Lung microvascular endothelial cell (primary cell): Measurements from ENCODE around the gene AKR7A3. TPM values are rescaled to one million over a fixed set of nuclear protein-coding genes. Genes with fewer than 3 reads are reported as not detected.
"Not testable (repeated sequence)": the region's sequence is repeated elsewhere in the genome, so short reads cannot be mapped to it uniquely, and the experiment has no call there.

Source experiments
- DNase-seq, 2 donors: peaks; one replicate each; pipeline versions ENCODE4 v3.0.0 to v3.0.0-alpha.2; 2010; ENCODE audit warnings: low read depth in 2 of 2
- total RNA-seq: library from RNA; depleted of rRNA; stranded (reverse); fragments of >200 nt; gene quantifications from 2 replicates; pipeline ENCODE4 v1.2.1, GENCODE V29; 2014

AKR7A3 gene
- total RNA-seq, 1 donor from 2014 or later = under 0.01 TPM

DNA sequence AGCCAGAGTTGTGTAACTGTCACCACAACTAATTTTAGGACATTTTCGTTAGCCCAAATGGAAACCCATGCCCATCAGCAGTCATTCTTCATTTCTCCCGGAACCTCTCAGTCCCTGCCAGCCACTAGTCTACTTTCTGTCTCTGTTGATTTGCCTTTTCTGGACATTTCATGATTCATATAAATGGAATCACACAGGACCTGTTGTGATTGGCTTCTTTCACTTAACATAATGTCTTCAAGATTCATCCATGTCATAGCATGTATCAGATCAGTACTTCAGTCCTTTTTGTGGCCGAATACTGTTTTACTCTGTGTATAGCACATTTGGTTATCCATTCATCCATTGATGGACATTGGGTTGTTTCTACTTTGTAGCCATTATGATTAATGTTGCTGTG, 30.6 kb upstream of the AKR7A3 start:
- no peak for DNase-seq

GRCh38 chr1:19317126-19317910, 28.7 kb upstream of the AKR7A3 start:
- no peak for DNase-seq

GRCh38 chr1:19315378-19316198, 27.0 kb upstream of the AKR7A3 start:
- peak; percentile 53 to 70 for DNase-seq

GRCh38 chr1:19313961-19314882, 25.7 kb upstream of the AKR7A3 start:
- no peak for DNase-seq

GRCh38 chr1:19313636-19313959, 25.0 kb upstream of the AKR7A3 start:
- no peak for DNase-seq

- no peak for DNase-seq
Observed at GRCh38 chr1:19312782-19313635, 24.4 kb upstream of the AKR7A3 start.

DNA sequence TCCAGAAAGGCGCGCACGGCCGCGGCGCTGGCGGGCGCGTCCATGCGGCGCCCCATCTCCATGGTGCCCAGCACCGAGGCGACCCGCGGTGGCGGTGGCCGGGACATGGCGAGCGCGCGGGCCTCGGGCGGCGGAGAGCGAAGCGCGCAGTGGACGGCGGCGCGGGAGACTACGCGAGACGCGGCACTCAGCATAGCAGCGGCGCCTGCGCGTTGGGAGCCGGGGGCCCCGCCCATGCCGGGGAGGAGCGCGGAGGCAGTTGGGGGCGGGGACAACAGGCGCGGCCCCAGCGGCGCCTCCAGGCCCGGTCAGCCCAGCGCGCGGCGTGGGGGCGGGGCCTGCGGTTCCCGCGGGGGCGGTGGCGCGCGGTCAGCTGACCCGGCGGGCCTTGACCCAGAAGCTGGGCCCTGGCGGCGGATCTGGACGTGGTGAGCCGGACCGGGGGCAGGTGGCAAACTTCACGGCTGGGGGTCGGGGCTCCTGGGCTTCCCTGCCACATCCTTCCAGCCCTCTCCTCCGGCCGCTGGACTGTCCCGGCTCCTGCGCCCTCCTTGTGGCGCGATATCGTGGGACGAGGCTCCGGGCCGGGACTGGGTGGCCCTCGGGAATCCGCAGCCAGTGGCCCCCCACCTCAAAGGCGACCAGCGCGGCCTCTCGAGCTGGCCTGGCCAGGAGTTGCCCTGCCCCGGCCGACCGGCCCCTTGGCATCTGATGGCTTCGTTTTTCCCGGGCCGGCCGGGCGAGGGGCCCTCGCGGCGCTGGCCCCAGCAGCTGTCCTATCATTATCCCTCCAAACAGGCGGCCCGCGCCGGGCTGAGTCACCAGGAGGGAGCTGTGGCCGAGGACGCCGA, 23.6 kb upstream of the AKR7A3 start, which contains the start of the genes AKR7A2 and SLC66A1:
TSS of gene AKR7A2 (minus strand) at position 214 of the 851 bp plus-strand sequence. CDS start at position 194, 20 bp downstream.
TSS of gene SLC66A1 (plus strand) at position 396 of the 851 bp plus-strand sequence. CDS start 5,352 bp downstream, outside the sequence.
- peak; percentile 96 to 97 for DNase-seq

DNA sequence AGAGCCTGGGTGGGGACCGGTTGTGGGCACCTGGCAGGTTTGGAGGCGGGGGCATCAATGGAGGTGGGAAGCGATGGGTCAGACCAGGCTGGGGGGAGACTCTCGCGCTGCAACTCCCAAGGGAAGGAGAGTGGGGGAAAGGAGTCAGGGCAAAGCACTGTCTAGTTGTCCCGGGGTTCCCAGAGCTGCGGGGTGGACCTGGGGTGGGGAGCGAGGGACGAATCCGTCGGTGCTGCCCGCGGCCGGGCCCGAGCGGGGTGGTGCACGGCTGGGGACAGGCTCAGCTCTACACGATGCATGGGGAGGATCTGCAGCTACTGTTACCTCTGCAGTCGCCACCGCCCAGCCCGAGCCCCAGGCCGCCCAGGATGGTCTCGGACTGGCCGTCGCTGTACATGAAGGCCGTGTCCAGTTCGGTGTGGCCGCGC, 22.9 kb upstream of the AKR7A3 start:
- no peak for DNase-seq

DNA sequence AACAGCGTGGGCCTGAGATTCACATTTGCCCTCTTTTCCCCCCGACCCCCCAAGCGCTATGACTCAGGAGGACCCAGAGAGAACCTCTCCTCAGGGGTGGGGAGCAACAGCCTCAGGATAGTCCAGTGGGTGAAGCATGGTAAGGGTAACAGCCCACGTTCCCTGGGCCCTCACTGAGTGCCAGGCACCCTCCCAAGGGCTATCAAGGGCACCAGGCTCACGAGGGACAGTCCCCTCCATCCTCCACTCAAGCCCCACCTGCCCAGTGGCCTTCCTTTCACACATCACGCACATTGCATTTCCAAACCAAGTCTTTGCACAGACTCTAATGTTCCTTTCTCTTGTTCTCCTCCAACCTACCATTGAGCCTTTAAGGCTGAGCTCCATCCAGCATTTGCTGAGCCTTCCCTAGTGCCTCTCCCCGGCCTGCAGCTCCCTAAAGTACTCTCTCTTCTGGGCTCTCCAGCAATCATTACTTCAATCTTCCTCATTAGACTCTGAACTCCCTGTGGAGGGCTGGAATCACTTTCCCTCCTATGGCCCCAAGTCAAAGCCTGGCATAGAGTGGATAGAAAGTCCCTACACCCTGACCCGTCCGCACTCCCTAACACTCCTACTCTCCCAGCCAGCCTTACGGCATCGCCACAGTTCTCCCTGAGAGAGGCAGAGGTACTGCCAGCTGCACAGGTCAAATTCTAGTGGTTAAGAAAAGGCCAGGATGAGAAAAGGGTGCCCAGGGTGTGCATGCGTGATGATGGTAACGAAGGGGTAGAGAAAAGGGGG, 22.3 kb upstream of the AKR7A3 start:
- DNase-seq = no peak

DNA sequence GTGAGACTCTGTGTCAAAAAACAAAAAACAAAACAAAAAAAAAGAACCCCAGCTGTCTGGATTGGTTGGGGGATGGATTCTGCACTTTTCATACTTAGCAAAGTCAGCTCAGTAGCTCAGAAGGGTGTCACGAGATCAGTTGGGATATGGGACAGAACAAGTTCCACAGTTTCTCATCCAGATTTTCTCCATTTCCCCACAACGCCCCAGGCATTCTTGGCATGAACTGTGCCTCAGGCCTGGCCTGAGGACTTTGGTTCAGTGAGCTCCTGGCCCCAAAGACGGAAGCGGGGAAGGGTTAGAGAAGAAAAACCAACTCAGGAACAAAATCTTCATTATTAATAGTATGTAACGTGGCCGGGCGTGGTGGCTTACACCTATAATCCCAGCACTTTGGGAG, 21.5 kb upstream of the AKR7A3 start:
- DNase-seq = no peak

DNA sequence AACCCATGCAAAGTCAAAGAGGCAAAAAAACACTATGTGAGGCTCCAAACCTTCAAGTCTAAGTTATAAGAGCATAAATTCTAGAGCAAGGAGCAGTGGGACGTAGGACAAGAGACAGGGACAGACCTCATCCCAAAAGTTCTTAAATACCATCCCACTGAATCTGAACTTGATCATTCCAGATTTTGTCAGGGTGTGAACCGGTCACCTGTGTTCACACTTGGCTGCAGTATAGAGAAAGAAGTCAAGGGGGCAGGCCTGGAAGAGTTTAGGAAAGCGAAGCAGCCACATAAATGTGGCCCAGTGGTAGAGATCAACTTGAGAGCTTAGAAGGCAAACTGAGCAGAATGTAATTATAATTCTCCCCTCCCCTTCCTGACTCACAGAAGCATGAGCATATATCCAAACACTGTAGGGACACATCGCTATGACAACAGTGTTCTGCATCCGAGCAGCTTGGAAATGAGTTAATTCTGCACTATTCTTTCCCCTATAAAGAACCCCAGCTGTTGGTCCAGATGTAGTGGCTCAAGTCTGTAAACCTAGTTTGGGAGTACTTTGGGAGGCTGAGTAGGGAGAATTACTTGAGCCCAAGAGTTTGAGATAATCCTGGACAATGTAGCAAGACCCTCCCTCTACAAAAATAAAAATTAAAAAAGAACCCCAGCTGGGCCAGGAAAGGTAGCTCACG, 20.7 kb upstream of the AKR7A3 start:
- peak; percentile 40 to 69 for DNase-seq

DNA sequence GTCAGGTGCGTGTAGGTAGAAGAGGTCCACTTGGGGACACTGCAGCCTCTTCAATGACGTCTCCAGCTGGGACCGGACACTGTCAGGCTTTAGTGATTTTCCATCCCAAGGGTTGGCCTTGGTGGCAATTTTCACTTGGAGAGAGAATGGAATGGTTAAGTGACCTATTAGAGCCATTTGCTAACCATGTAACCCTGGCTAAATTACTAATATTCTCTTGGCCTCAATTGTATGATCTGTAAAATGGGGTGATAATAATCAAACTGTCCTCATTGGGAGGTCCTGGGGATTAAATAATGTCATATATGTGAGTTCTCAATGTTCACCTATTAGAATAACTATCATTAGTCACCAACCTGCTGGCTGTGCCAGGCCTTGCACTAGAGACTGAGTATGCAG, 19.9 kb upstream of the AKR7A3 start:
- DNase-seq = no peak

DNA sequence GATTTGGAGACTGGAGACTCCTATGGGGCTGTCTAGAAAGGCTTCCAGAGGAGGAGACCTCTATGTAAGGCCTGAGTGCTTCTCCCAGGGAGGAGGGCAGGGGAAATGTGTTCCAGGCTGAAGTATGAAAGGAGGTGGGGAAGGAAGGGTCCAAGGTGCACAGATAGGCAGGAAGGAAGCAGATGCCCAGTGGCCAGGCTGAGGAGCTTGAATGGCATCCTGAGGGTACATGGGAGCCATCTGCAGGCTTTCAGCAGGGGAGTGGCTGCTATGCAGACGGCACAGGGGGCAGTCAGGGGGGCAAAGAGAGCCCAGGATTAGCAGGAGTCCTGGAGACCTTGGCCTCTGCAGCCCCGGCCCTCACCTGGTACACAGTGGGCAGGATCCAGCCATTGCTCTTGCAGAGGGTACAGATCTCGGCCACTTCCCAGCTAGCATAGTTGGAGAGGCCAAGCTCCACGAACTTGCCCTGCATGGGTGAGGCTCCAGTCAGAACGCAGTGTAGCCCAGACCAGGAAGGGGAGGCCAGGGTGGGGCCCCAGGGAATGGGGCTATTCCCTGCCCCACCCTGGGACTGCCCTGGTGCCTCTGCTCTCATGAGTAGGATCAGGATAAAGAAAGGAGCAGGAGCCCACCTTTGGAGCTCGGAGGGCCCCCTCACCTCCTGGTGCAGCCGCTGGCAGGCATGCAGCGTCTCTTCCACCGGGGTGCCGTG, 19.4 kb upstream of the AKR7A3 start:
- DNase-seq = no peak

DNA sequence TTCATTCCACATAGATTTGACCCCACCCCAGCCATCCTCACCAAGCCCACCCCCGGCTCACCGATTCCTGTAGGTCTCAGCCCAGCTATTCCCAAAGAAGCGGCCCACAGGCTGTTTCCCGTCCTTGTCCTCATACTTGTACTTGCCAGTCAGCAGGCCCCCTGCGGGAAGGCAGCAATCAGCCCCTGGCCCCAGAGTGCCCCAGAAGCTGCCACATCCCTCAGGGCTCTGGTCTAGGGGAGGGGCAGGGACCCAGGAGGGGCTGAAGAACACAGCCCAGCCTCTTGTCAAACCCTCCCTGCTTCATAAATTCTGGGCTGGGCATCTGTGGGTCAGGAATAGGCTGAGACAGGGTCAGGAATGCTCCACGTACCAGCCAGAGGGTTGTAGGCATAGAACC, 18.4 kb upstream of the AKR7A3 start:
- no peak for DNase-seq

GRCh38 chr1:19305880-19306279, 17.3 kb upstream of the AKR7A3 start:
- DNase-seq = no peak

GRCh38 chr1:19304081-19304480, 15.5 kb upstream of the AKR7A3 start:
- not testable (repeated sequence) for DNase-seq

- no peak for DNase-seq
Observed at GRCh38 chr1:19300211-19300610, 11.6 kb upstream of the AKR7A3 start.

- no peak for DNase-seq
Observed at GRCh38 chr1:19294638-19295037, 6.1 kb upstream of the AKR7A3 start.
